EL (cell line): Measurements from ENCODE around the gene OR5A1.
"Not testable (repeated sequence)": the region's sequence is repeated elsewhere in the genome, so short reads cannot be mapped to it uniquely, and the experiment has no call there.

Experiments
- DNase-seq: peaks from one replicate; pipeline ENCODE4 v3.0.0-alpha.2; 2016

Gene OR5A1

GRCh38 chr11:59436169-59436568 lies at the start of gene OR5A1:
TSS of gene OR5A1 (plus strand) at chr11:59436469. CDS start at chr11:59443169, 6,700 bp downstream.
- DNase-seq: no peak

GRCh38 chr11:59394186-59394585 lies 42.1 kb upstream of the OR5A1 start:
- DNase-seq: no peak

- no peak for DNase-seq
Observed at GRCh38 chr11:59400461-59401261, 35.6 kb upstream of the OR5A1 start.

- no peak for DNase-seq
Observed at GRCh38 chr11:59401262-59401552, 35.1 kb upstream of the OR5A1 start.

- DNase-seq: no peak
Observed at GRCh38 chr11:59403546-59403945, 32.7 kb upstream of the OR5A1 start.

- DNase-seq: no peak
Observed at GRCh38 chr11:59413646-59414045, 22.6 kb upstream of the OR5A1 start.

GRCh38 chr11:59415111-59415510 lies 21.2 kb upstream of the OR5A1 start:
- no peak for DNase-seq

- DNase-seq: no peak
Observed at GRCh38 chr11:59416613-59417012, 19.7 kb upstream of the OR5A1 start.

GRCh38 chr11:59417023-59417422 lies 19.2 kb upstream of the OR5A1 start:
- DNase-seq: no peak

GRCh38 chr11:59418156-59418555 lies 18.1 kb upstream of the OR5A1 start:
- no peak for DNase-seq

- no peak for DNase-seq
Observed at GRCh38 chr11:59423835-59424234, 12.4 kb upstream of the OR5A1 start.

GRCh38 chr11:59425131-59425530 lies 11.1 kb upstream of the OR5A1 start:
- no peak for DNase-seq

- DNase-seq: no peak
Observed at GRCh38 chr11:59426361-59427067, 9.8 kb upstream of the OR5A1 start, which contains the start of gene OR5A2. TSS of gene OR5A2 (minus strand) at chr11:59426413. CDS start at chr11:59422953, 3,460 bp downstream.

GRCh38 chr11:59427068-59427382 lies 9.2 kb upstream of the OR5A1 start:
- DNase-seq: no peak

- DNase-seq: peak; percentile 45
Observed at GRCh38 chr11:59429924-59430516, 6.2 kb upstream of the OR5A1 start.

- no peak for DNase-seq
Observed at GRCh38 chr11:59437770-59438169, 1.5 kb downstream of the OR5A1 start.

- not testable (repeated sequence) for DNase-seq
Observed at GRCh38 chr11:59445624-59446023, 9.4 kb downstream of the OR5A1 start.

GRCh38 chr11:59448484-59448883 lies 12.2 kb downstream of the OR5A1 start:
- no peak for DNase-seq

GRCh38 chr11:59456661-59457060 lies 20.4 kb downstream of the OR5A1 start, which contains the start of gene OR4D6:
TSS of gene OR4D6 (plus strand) at chr11:59456961. CDS start at chr11:59456961, 0 bp downstream.
- DNase-seq: no peak

- DNase-seq: no peak
Observed at GRCh38 chr11:59459916-59460315, 23.6 kb downstream of the OR5A1 start.

GRCh38 chr11:59463190-59463641 lies 26.9 kb downstream of the OR5A1 start:
- DNase-seq: peak; percentile 4

- no peak for DNase-seq
Observed at GRCh38 chr11:59473015-59473414, 36.7 kb downstream of the OR5A1 start, which contains the start of gene OR4D10. TSS of gene OR4D10 (plus strand) at chr11:59473315. CDS start at chr11:59477430, 4,115 bp downstream.

- DNase-seq: no peak
Observed at GRCh38 chr11:59475176-59475575, 38.9 kb downstream of the OR5A1 start.

- no peak for DNase-seq
Observed at GRCh38 chr11:59479906-59480305, 43.6 kb downstream of the OR5A1 start.
